Progenitor cell of endocrine pancreas (in vitro differentiated cells): Measurements from ENCODE around the gene TASOR2. TPM values are rescaled to one million over a fixed set of nuclear protein-coding genes. Genes with fewer than 3 reads are reported as not detected.

Experiments used
- DNase-seq: peaks from one replicate; pipeline ENCODE4 v3.0.0; 2021; ENCODE audit warnings: low spot score; ENCODE audit not compliant: unreplicated experiment
- H3K27ac Mint-ChIP-seq: 2 replicates; pipeline ENCODE4 v1.8.0; 2021; ENCODE audit warnings: mild to moderate bottlenecking, moderate library complexity, mixed read lengths
- H3K27me3 Mint-ChIP-seq: 2 replicates; pipeline ENCODE4 v1.8.0; 2021; ENCODE audit warnings: mixed read lengths
- H3K36me3 Mint-ChIP-seq: 2 replicates; pipeline ENCODE4 v1.8.0; 2022; ENCODE audit warnings: mixed read lengths; ENCODE audit not compliant: insufficient read depth
- H3K4me1 Mint-ChIP-seq: 2 replicates; pipeline ENCODE4 v1.8.0; 2021; ENCODE audit warnings: low read depth, mixed read lengths
- H3K4me3 Mint-ChIP-seq: 2 replicates; pipeline ENCODE4 v1.8.0; 2021; ENCODE audit warnings: low read depth, mild to moderate bottlenecking, moderate library complexity, mixed read lengths
- H3K9me3 Mint-ChIP-seq: 2 replicates; pipeline ENCODE4 v1.8.0; 2021; ENCODE audit warnings: low read depth, mixed read lengths
- total RNA-seq: library from RNA; stranded (reverse); gene quantifications from 2 replicates; pipeline ENCODE4 v1.2.1, GENCODE V29; 2021
- TF ChIP-seq, protein P1 (sequence below): fragments of 200-600 bp; sonication (generic); IDR thresholded peaks from one replicate; pipeline ENCODE4 v1.5.0; 2021; ENCODE audit warnings: antibody characterized with exemption, mild to moderate bottlenecking; ENCODE audit not compliant: unreplicated experiment

The TASOR2 gene
- total RNA-seq, 1 donor from 2014 or later, result 57.7 TPM

DNA sequence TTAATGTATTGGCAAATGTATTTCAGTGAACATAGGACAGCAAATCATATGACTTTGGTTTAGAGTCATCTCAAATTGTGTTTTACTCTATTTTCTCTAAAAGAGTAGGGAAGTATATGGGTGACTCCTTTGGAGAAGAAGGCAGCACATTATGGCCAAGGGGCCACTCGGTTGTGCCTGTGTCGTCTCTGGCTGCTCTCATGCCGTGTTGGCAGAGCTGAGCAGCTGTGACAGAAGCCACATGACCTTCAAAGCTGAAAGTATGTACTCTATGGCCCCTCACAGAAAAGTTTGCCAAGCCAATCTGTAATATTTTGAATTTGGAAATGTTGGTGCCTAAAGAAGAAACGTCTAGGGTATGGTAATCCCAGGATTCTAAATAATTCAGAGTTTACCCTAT lies 47.5 kb downstream of the TASOR2 start:
- no peak overlapping the region for H3K4me3 Mint-ChIP-seq
- no peak for DNase-seq
- peaks cover 9% of the 10 kb centered on the region for H3K36me3 Mint-ChIP-seq
- no peaks in the 10 kb centered on the region for H3K27me3 Mint-ChIP-seq
- no peaks in the 10 kb centered on the region for H3K9me3 Mint-ChIP-seq
- TF ChIP-seq, protein P1, sequence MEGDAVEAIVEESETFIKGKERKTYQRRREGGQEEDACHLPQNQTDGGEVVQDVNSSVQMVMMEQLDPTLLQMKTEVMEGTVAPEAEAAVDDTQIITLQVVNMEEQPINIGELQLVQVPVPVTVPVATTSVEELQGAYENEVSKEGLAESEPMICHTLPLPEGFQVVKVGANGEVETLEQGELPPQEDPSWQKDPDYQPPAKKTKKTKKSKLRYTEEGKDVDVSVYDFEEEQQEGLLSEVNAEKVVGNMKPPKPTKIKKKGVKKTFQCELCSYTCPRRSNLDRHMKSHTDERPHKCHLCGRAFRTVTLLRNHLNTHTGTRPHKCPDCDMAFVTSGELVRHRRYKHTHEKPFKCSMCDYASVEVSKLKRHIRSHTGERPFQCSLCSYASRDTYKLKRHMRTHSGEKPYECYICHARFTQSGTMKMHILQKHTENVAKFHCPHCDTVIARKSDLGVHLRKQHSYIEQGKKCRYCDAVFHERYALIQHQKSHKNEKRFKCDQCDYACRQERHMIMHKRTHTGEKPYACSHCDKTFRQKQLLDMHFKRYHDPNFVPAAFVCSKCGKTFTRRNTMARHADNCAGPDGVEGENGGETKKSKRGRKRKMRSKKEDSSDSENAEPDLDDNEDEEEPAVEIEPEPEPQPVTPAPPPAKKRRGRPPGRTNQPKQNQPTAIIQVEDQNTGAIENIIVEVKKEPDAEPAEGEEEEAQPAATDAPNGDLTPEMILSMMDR, result no peak
- H3K27ac Mint-ChIP-seq, result no peak overlapping the region
- peaks cover 10% of the 10 kb centered on the region for H3K4me1 Mint-ChIP-seq

Other genes with a start within 250 kb of the TASOR2 start
- gene CALML5, start 185.3 kb upstream of the TASOR2 start, total RNA-seq, result not detected in 2 replicates
- not detected in 2 replicates for gene CALML3, start 159.9 kb upstream of the TASOR2 start, total RNA-seq
- gene ASB13, start 18.2 kb upstream of the TASOR2 start, total RNA-seq, result 11.1 and 13.5 TPM in 2 replicates
- gene GDI2, start 128.6 kb downstream of the TASOR2 start, total RNA-seq, result 284 and 287 TPM in 2 replicates
- gene ANKRD16, start 205.1 kb downstream of the TASOR2 start, total RNA-seq, result 16.8 and 18.0 TPM in 2 replicates
- gene FBH1, start 205.4 kb downstream of the TASOR2 start, total RNA-seq, result 85.5 and 87.4 TPM in 2 replicates